Measurements from ENCODE around the gene VSIR.

DNA sequence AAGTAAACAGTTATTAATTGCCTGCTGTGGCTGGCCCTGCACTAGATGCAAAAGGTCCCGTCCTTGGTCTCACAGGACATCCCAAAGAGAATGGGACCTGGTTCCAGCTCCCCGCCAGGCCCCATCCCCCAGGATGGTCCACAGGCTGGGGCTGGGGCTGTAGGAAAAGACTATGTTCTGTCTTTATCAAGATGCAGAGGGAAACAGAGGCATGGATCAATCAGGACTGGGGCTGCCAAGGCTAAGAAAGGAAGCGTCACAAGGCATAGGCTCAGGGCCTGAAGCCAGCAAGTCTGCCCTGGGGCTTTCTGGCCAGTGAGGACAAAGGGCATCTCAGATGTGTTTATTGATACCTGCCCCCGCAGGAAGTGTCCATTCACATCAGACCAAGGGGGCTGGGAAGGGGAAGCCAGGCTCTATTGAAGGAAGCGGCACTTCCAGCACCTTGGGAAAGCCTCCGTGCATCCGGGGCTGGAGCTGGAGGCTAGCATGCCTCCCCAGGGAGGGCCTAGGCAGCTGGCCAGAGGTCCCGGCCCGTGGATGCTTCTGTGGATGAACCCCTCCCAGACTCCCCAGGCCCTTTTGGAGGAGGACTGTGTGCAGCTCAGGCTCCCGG, 5.8 kb downstream of the VSIR start:
- TF ChIP-seq, protein P1, sequence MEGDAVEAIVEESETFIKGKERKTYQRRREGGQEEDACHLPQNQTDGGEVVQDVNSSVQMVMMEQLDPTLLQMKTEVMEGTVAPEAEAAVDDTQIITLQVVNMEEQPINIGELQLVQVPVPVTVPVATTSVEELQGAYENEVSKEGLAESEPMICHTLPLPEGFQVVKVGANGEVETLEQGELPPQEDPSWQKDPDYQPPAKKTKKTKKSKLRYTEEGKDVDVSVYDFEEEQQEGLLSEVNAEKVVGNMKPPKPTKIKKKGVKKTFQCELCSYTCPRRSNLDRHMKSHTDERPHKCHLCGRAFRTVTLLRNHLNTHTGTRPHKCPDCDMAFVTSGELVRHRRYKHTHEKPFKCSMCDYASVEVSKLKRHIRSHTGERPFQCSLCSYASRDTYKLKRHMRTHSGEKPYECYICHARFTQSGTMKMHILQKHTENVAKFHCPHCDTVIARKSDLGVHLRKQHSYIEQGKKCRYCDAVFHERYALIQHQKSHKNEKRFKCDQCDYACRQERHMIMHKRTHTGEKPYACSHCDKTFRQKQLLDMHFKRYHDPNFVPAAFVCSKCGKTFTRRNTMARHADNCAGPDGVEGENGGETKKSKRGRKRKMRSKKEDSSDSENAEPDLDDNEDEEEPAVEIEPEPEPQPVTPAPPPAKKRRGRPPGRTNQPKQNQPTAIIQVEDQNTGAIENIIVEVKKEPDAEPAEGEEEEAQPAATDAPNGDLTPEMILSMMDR (IDR thresholded peaks at IDR 0.05) = no peak
- TF ChIP-seq EZH2 (IDR thresholded peaks at IDR 0.05) (no peak), EZH2phosphoT487 (IDR thresholded peaks at IDR 0.05) (no peak)

Measured in neural progenitor cell (in vitro differentiated cells).